BLaER1 treated with 17β-estradiol and CSF1 and Interleukin-3, amounts not matched to agents 10 nM and 100 nM (cell line): ENCODE results near the gene RPL32.

Source experiments
- H3K27ac ChIP-seq, 11 experiments: shearing (Covaris generic); formaldehyde crosslinking; 2 replicates each; pipeline ENCODE4 v1.8.1; 2022
- H3K27me3 ChIP-seq, 11 experiments: shearing (Covaris generic); formaldehyde crosslinking; 2 replicates each; pipeline ENCODE4 v1.8.1; 2022
- H3K36me3 ChIP-seq, 11 experiments: shearing (Covaris generic); formaldehyde crosslinking; 2 replicates each; pipeline ENCODE4 v1.8.1; 2022
- H3K4me1 ChIP-seq, 10 experiments: shearing (Covaris generic); formaldehyde crosslinking; 2 replicates each; pipeline ENCODE4 v1.8.1; 2022
- H3K4me2 ChIP-seq, 11 experiments: shearing (Covaris generic); formaldehyde crosslinking; 2 replicates each; pipeline ENCODE4 v1.8.1; 2022
- H3K4me3 ChIP-seq, 10 experiments: shearing (Covaris generic); formaldehyde crosslinking; 2 replicates each; pipeline ENCODE4 v1.8.1; 2022
- H3K9ac ChIP-seq, 11 experiments: shearing (Covaris generic); formaldehyde crosslinking; 2 replicates each; pipeline ENCODE4 v1.8.1; 2022
- H3K9me3 ChIP-seq, 11 experiments: shearing (Covaris generic); formaldehyde crosslinking; replicated peaks in 1 of 11; 2 replicates each; pipeline ENCODE4 v1.8.1; 2022
- H4K20me1 ChIP-seq, 11 experiments: shearing (Covaris generic); formaldehyde crosslinking; 2 replicates each; pipeline ENCODE4 v1.8.1; 2022
- Cebpa-rat ChIP-seq, 11 experiments: shearing (Covaris generic); IDR thresholded peaks; 2 replicates each; pipeline ENCODE4 v1.8.1; 2022

Gene RPL32

GRCh38 chr3:12818773-12819172 is 22.6 kb downstream of the RPL32 start:
- Histone ChIP-seq H4K20me1 (peaks cover 0 to 8% (median 0%) of the 10 kb centered on the region in 11 experiments; a peak in 2 of 22 replicates), H3K4me3 (no peak overlapping the region), H3K36me3 (peaks cover 0 to 11% (median 0%) of the 10 kb centered on the region in 11 experiments; a peak in 1 of 22 replicates), H3K9ac (no peak overlapping the region), H3K4me2 (0 out of 22 replicates have a peak overlapping the region, but pooled peaks of 1 of the 11 experiments have one; percentile 8), H3K27me3 (no peaks in the 10 kb centered on the region), H3K27ac (no peak overlapping the region), H3K4me1 (peaks cover 7 to 33% (median 19%) of the 10 kb centered on the region in 10 experiments; a peak in 18 of 20 replicates), H3K9me3 (no peaks in the 10 kb centered on the region)
- TF ChIP-seq Cebpa-rat (IDR thresholded peaks at IDR 0.05) = no peak; a peak in 1 of 22 replicates

DNA sequence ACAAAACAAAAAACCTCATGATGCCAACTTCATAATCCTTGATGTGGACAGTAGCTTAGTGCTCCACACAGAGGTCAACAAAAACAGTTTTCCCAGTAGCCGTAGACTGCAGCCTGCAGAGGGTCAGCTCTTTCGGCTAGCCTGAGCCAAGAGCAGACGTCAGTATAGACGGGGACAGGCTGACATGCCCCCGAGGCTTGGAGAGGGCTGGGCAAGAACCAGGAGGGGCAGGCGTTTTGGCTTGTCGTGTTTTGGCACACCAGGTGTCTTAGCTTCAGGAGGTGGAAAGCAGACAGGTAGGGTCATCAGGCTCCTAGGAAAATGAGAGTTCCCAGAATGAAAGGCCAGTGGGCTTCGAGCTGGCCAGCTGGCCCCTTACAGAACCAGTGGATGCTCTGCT is 23.1 kb downstream of the RPL32 start:
- Histone ChIP-seq H3K4me3 (no peak overlapping the region), H3K36me3 (peaks cover 0 to 11% (median 0%) of the 10 kb centered on the region in 11 experiments; a peak in 1 of 22 replicates), H3K27ac (no peak overlapping the region), H3K9ac (no peak overlapping the region), H3K4me1 (peaks cover 7 to 33% (median 19%) of the 10 kb centered on the region in 10 experiments; a peak in 18 of 20 replicates), H3K9me3 (no peaks in the 10 kb centered on the region), H3K27me3 (no peaks in the 10 kb centered on the region), H4K20me1 (peaks cover 0 to 8% (median 0%) of the 10 kb centered on the region in 11 experiments; a peak in 2 of 22 replicates), H3K4me2 (peak overlapping the region in 3 of 11 experiments; percentile 8 to 77 (median 60); a peak in 2 of 22 replicates)
- TF ChIP-seq Cebpa-rat (IDR thresholded peaks at IDR 0.05) = no peak

DNA sequence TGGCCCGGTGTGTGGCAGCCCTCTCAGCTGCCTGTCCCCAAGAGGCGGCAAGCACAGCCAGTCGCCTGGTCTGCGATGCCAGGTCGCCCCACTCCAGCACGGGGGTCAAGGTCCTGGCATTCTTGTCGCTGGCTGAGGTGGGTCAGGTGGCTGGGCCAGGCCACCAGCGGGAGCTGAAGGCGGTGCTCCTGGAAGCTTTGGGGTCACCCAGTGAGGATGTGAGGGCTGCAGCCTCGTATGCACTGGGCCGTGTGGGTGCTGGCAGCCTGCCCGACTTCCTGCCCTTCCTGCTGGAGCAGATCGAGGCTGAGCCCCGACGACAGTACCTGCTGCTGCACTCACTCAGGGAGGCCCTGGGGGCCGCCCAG is 24.0 kb downstream of the RPL32 start:
- TF ChIP-seq Cebpa-rat (IDR thresholded peaks at IDR 0.05) = no peak
- Histone ChIP-seq H3K36me3 (peaks cover 0 to 11% (median 0%) of the 10 kb centered on the region in 11 experiments; a peak in 1 of 22 replicates), H4K20me1 (peaks cover 0 to 8% (median 0%) of the 10 kb centered on the region in 11 experiments; a peak in 2 of 22 replicates), H3K4me2 (peak overlapping the region; percentile 37 to 77 (median 68)), H3K27me3 (no peaks in the 10 kb centered on the region), H3K9ac (peak overlapping the region in 4 of 11 experiments; percentile 17 to 41 (median 34); a peak in 6 of 22 replicates), H3K4me3 (no peak overlapping the region), H3K27ac (no peak overlapping the region), H3K4me1 (peaks cover 7 to 33% (median 19%) of the 10 kb centered on the region in 10 experiments; a peak in 18 of 20 replicates), H3K9me3 (no peaks in the 10 kb centered on the region)

DNA sequence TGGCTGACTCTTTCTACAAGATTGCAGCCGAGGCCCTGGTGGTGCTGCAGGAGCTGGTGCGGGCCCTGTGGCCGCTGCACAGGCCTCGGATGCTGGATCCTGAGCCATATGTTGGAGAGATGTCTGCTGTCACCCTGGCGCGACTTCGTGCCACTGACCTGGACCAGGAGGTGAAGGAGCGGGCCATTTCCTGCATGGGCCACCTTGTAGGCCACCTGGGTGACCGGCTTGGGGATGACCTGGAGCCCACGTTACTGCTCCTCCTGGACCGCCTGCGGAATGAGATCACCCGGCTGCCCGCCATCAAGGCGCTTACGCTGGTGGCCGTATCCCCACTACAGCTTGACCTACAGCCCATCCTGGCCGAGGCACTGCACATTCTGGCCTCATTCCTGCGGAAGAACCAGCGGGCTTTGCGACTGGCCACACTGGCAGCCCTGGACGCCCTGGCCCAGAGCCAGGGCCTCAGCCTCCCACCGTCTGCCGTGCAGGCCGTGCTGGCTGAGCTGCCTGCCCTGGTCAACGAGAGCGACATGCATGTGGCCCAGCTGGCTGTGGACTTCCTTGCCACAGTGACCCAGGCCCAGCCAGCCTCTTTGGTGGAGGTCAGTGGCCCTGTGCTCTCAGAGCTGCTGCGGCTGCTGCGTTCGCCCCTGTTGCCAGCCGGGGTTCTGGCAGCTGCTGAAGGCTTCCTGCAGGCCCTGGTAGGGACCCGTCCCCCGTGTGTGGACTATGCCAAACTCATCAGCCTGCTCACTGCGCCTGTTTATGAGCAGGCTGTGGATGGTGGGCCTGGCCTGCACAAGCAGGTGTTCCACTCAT is 24.6 kb downstream of the RPL32 start:
- H3K4me2 ChIP-seq = peak overlapping the region; percentile 37 to 77 (median 68)
- peaks cover 0 to 8% (median 0%) of the 10 kb centered on the region in 11 experiments; a peak in 2 of 22 replicates for H4K20me1 ChIP-seq
- peaks cover 7 to 33% (median 19%) of the 10 kb centered on the region in 10 experiments; a peak in 18 of 20 replicates for H3K4me1 ChIP-seq
- no peak for TF ChIP-seq Cebpa-rat (IDR thresholded peaks at IDR 0.05)
- no peak overlapping the region for H3K4me3 ChIP-seq
- no peak overlapping the region for H3K27ac ChIP-seq
- peaks cover 0 to 11% (median 0%) of the 10 kb centered on the region in 11 experiments; a peak in 1 of 22 replicates for H3K36me3 ChIP-seq
- H3K9ac ChIP-seq = peak overlapping the region in 4 of 11 experiments; percentile 17 to 41 (median 34); a peak in 4 of 22 replicates
- no peaks in the 10 kb centered on the region for H3K9me3 ChIP-seq
- H3K27me3 ChIP-seq = no peaks in the 10 kb centered on the region

DNA sequence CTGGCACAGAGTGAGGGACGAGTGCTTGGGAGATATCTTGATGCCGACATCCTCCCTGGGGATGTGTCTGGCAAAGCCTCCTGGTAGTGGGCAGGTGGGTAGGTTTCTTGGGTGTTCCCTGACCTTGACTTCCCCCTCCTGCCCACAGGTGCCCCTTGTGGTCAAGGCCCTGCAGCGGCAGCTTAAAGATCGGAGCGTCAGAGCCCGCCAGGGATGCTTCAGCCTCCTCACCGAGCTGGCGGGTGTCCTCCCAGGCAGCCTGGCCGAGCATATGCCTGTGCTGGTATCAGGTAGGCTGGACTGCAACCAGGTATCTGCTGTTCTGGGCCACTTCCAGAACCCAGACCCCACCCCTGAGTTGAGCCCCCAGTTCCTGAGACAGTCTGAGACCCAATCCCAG is 25.6 kb downstream of the RPL32 start:
- no peak overlapping the region for H3K4me3 ChIP-seq
- no peaks in the 10 kb centered on the region for H3K27me3 ChIP-seq
- TF ChIP-seq Cebpa-rat (IDR thresholded peaks at IDR 0.05) = no peak
- H3K4me2 ChIP-seq = no peak overlapping the region
- peaks cover 0 to 8% (median 0%) of the 10 kb centered on the region in 11 experiments; a peak in 2 of 22 replicates for H4K20me1 ChIP-seq
- peaks cover 0 to 11% (median 0%) of the 10 kb centered on the region in 11 experiments; a peak in 1 of 22 replicates for H3K36me3 ChIP-seq
- no peak overlapping the region for H3K9ac ChIP-seq
- H3K9me3 ChIP-seq = no peaks in the 10 kb centered on the region
- no peak overlapping the region for H3K27ac ChIP-seq
- peaks cover 7 to 35% (median 21%) of the 10 kb centered on the region in 10 experiments; a peak in 18 of 20 replicates for H3K4me1 ChIP-seq

- Histone ChIP-seq H3K4me1 (peaks cover 7 to 39% (median 25%) of the 10 kb centered on the region in 10 experiments; a peak in 18 of 20 replicates), H3K9me3 (no peaks in the 10 kb centered on the region), H3K9ac (no peak overlapping the region), H3K36me3 (peaks cover 0 to 11% (median 0%) of the 10 kb centered on the region in 11 experiments; a peak in 1 of 22 replicates), H3K27me3 (no peaks in the 10 kb centered on the region; a peak in 1 of 22 replicates), H3K27ac (no peak overlapping the region), H3K4me3 (no peak overlapping the region), H4K20me1 (peaks cover 0 to 8% (median 0%) of the 10 kb centered on the region in 11 experiments; a peak in 2 of 22 replicates), H3K4me2 (no peak overlapping the region)
- TF ChIP-seq Cebpa-rat (IDR thresholded peaks at IDR 0.05) = no peak
Observed at GRCh38 chr3:12815078-12815477, 26.3 kb downstream of the RPL32 start.

DNA sequence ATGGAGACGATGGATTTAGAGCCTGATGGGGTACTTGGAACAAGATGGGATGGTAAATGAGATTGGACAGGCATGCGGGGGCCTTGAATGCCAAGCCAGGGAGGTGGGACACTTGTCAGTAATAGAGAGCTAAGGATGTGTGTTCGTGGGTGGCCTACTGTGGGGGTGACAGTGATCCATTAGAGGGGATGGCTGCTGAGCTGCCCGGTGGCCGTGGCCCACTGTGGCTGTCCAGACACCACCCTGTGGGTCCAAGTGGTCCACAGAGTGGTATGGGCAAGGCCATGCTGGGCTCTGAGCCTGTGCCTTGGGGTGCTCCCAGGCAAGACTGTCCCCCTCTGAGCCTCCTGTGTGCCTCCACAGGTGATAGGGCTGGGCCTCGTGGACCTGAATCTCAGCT is 27.4 kb downstream of the RPL32 start:
- no peak for TF ChIP-seq Cebpa-rat (IDR thresholded peaks at IDR 0.05)
- H3K36me3 ChIP-seq = peaks cover 0 to 11% (median 0%) of the 10 kb centered on the region in 11 experiments; a peak in 1 of 22 replicates
- H3K9ac ChIP-seq = no peak overlapping the region
- no peak overlapping the region for H3K4me3 ChIP-seq
- H3K27ac ChIP-seq = no peak overlapping the region
- H3K9me3 ChIP-seq = no peaks in the 10 kb centered on the region
- no peak overlapping the region for H3K4me2 ChIP-seq
- H3K27me3 ChIP-seq = no peaks in the 10 kb centered on the region; a peak in 1 of 22 replicates
- peaks cover 0 to 8% (median 0%) of the 10 kb centered on the region in 11 experiments; a peak in 2 of 22 replicates for H4K20me1 ChIP-seq
- peaks cover 12 to 42% (median 27%) of the 10 kb centered on the region in 10 experiments; a peak in 19 of 20 replicates for H3K4me1 ChIP-seq

DNA sequence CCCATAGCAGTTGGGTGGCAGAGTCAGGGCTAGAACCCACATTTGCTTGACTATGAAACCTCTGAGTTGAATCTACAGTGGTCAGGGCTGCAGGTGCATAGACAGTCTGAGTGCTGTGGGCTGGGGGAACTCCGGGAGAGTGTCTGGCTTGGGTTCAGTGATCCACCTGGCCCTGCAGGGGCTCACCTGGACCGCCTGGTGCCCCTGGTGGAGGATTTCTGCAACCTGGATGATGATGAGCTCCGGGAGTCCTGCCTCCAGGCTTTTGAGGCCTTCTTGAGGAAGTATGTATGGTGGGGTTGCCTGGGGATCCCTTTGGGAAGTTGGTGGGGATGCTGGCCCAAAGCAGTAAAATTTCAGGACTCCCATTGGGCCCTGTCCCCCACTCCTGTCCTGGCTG is 28.6 kb downstream of the RPL32 start:
- Histone ChIP-seq H3K4me2 (no peak overlapping the region), H3K27me3 (no peaks in the 10 kb centered on the region; a peak in 1 of 22 replicates), H3K9ac (no peak overlapping the region), H3K9me3 (no peaks in the 10 kb centered on the region), H3K36me3 (peaks cover 0 to 11% (median 0%) of the 10 kb centered on the region in 11 experiments; a peak in 1 of 22 replicates), H3K4me1 (peaks cover 12 to 30% (median 22%) of the 10 kb centered on the region in 10 experiments; a peak in 19 of 20 replicates), H3K4me3 (no peak overlapping the region), H3K27ac (no peak overlapping the region), H4K20me1 (peaks cover 0 to 8% (median 0%) of the 10 kb centered on the region in 11 experiments; a peak in 2 of 22 replicates)
- no peak for TF ChIP-seq Cebpa-rat (IDR thresholded peaks at IDR 0.05)
